Osteocyte (in vitro differentiated cells): Measurements from ENCODE around the gene FMNL3. TPM values are rescaled to one million over a fixed set of nuclear protein-coding genes. Genes with fewer than 3 reads are reported as not detected.

Experiments
- DNase-seq: peaks from one replicate; pipeline ENCODE4 v3.0.0; 2021; ENCODE audit warnings: mixed read lengths; ENCODE audit not compliant: unreplicated experiment; ENCODE audit errors: extremely low spot score
- H3K27ac Mint-ChIP-seq: one replicate; pipeline ENCODE4 v1.8.0; 2021; ENCODE audit warnings: mild to moderate bottlenecking, mixed read lengths; ENCODE audit not compliant: unreplicated experiment
- H3K27me3 Mint-ChIP-seq: one replicate; pipeline ENCODE4 v1.8.0; 2021; ENCODE audit warnings: mixed read lengths; ENCODE audit not compliant: unreplicated experiment
- H3K36me3 Mint-ChIP-seq: one replicate; pipeline ENCODE4 v1.8.0; 2021; ENCODE audit warnings: mixed read lengths; ENCODE audit not compliant: unreplicated experiment
- H3K4me1 Mint-ChIP-seq: one replicate; pipeline ENCODE4 v1.8.0; 2021; ENCODE audit warnings: mixed read lengths; ENCODE audit not compliant: unreplicated experiment
- H3K4me3 Mint-ChIP-seq: one replicate; pipeline ENCODE4 v1.8.0; 2021; ENCODE audit warnings: mild to moderate bottlenecking, moderate library complexity, mixed read lengths; ENCODE audit not compliant: unreplicated experiment
- H3K9me3 Mint-ChIP-seq: one replicate; pipeline ENCODE4 v1.8.0; 2021; ENCODE audit warnings: mixed read lengths; ENCODE audit not compliant: unreplicated experiment
- total RNA-seq: library from RNA; stranded (reverse); gene quantifications from 2 replicates; pipeline ENCODE4 v1.2.1, GENCODE V29; 2021
- TF ChIP-seq, protein P1 (sequence below): fragments of 200-600 bp; sonication (generic); IDR thresholded peaks from 2 replicates; pipeline ENCODE4 v1.5.0; 2021; ENCODE audit warnings: antibody characterized with exemption, mild to moderate bottlenecking, moderate library complexity

Gene FMNL3
- total RNA-seq, 1 donor from 2014 or later = 37.4 TPM

DNA sequence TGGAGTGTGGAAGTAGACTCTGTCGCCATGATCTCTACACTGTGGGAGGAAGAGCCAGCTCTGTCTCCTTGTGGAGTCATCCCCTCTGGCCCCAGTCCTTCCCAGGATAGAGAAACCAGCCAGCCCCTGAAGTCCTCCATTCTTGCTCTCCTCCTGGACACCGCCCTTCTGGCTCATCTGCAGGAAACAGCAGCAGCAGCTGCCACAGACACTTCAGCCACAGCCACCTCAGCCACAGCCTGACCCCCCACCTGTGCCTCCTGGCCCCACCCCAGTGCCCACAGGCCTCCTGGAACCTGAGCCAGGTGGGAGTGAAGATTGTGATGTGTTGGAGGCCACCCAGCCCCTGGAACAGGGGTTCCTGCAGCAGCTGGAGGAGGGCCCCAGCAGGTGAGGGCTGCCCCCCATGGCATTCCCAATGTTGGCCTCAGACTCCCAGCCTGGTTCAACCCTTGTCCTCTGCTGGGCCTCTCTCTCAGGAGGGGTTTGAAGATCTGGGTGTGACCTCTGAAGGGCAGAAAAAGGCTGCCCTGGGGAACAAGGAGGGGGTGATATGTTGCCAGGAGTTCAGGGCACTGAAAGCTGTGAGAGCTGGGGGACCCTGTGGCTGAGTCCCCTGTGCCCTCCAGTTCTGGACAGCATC, 73.4 kb downstream of the FMNL3 start:
- DNase-seq = no peak
- Mint-ChIP-seq H3K27me3 (no peaks in the 10 kb centered on the region), H3K4me1 (peaks cover 17% of the 10 kb centered on the region), H3K27ac (no peak overlapping the region), H3K36me3 (peaks cover 4% of the 10 kb centered on the region), H3K4me3 (no peak overlapping the region), H3K9me3 (no peaks in the 10 kb centered on the region)
- TF ChIP-seq, protein P1, sequence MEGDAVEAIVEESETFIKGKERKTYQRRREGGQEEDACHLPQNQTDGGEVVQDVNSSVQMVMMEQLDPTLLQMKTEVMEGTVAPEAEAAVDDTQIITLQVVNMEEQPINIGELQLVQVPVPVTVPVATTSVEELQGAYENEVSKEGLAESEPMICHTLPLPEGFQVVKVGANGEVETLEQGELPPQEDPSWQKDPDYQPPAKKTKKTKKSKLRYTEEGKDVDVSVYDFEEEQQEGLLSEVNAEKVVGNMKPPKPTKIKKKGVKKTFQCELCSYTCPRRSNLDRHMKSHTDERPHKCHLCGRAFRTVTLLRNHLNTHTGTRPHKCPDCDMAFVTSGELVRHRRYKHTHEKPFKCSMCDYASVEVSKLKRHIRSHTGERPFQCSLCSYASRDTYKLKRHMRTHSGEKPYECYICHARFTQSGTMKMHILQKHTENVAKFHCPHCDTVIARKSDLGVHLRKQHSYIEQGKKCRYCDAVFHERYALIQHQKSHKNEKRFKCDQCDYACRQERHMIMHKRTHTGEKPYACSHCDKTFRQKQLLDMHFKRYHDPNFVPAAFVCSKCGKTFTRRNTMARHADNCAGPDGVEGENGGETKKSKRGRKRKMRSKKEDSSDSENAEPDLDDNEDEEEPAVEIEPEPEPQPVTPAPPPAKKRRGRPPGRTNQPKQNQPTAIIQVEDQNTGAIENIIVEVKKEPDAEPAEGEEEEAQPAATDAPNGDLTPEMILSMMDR = no peak

DNA sequence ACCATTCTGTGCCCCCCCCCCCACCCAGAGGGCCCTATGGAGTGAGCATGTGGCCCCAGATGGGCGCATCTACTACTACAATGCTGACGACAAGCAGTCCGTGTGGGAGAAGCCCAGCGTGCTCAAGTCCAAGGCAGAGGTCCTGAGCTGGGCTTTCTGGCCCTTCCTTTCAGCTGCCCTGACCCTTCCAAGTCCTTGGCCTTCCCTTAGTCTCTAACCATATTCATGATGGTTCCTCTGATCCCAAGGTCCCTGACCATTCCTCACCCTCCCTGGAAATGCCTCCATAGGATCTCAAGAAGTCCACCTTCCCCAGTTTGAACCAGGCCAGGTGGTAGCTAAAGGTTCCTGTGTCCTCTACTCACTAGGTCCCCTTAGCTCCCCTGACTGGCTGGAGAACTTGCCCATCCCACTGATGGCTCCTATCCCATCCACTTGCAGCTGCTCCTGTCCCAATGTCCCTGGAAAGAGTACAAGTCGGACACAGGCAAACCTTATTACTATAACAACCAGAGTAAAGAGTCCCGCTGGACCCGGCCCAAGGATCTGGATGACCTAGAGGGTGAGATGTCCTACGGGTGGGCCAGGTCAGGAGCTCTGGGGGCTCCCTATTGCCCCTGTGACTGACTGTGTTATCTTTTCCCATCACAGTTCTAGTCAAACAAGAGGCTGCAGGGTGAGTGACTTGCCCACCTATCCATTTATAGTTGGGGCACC, 74.1 kb downstream of the FMNL3 start:
- TF ChIP-seq, protein P1 = no peak
- Mint-ChIP-seq H3K9me3 (no peaks in the 10 kb centered on the region), H3K4me1 (peaks cover 17% of the 10 kb centered on the region), H3K27ac (no peak overlapping the region), H3K27me3 (no peaks in the 10 kb centered on the region), H3K4me3 (no peak overlapping the region), H3K36me3 (peaks cover 4% of the 10 kb centered on the region)
- no peak for DNase-seq

DNA sequence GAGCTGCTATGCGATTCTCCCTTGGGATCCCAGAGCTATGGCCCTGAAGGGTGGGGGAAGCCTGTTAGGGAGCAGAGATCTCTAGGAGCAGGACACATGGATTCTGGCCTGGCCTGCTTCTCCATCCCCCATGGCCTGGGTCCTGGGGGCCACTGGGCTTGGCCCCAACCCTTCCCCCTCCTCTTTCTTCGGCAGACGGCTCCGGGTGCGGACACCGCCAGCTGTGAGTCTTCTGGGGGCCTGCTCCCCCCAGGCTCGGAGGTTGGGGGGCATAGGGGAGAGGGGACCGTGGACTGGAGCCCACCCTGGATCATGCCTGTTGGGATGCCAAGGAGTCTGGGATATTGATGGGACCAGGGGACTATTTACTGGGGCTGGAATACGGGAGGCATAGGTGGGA, 74.8 kb downstream of the FMNL3 start:
- TF ChIP-seq, protein P1 = no peak
- no peaks in the 10 kb centered on the region for H3K27me3 Mint-ChIP-seq
- no peak for DNase-seq
- H3K4me3 Mint-ChIP-seq = no peak overlapping the region
- no peak overlapping the region for H3K27ac Mint-ChIP-seq
- H3K9me3 Mint-ChIP-seq = no peaks in the 10 kb centered on the region
- H3K4me1 Mint-ChIP-seq = peaks cover 12% of the 10 kb centered on the region
- H3K36me3 Mint-ChIP-seq = peaks cover 2% of the 10 kb centered on the region

DNA sequence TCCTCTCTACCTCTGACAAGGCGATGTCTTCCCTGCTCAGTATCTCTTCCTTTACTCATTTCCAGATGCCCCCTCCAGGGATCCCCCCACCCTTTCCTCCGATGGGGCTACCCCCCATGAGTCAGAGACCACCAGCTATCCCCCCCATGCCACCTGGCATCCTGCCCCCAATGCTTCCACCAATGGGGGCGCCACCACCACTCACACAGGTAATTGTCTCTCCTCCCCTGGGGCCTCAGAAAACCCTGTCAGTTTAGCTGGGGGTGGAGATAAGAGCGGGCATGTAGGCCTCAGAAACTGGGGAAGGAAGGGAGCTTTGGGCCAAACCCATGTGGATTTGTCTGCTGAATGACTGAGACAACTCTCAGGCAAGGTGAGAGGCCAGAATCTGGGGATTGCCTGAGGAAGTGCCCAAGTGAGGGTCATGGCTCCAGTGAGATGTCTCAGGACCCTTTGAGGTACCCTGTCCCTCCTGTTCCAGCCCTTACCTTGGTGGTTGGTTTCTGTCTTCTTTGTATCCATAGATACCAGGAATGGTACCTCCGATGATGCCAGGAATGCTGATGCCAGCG, 75.8 kb downstream of the FMNL3 start:
- H3K36me3 Mint-ChIP-seq = peaks cover 2% of the 10 kb centered on the region
- peaks cover 5% of the 10 kb centered on the region for H3K4me1 Mint-ChIP-seq
- H3K9me3 Mint-ChIP-seq = no peaks in the 10 kb centered on the region
- no peaks in the 10 kb centered on the region for H3K27me3 Mint-ChIP-seq
- no peak overlapping the region for H3K4me3 Mint-ChIP-seq
- H3K27ac Mint-ChIP-seq = no peak overlapping the region
- DNase-seq = no peak
- TF ChIP-seq, protein P1 = no peak

DNA sequence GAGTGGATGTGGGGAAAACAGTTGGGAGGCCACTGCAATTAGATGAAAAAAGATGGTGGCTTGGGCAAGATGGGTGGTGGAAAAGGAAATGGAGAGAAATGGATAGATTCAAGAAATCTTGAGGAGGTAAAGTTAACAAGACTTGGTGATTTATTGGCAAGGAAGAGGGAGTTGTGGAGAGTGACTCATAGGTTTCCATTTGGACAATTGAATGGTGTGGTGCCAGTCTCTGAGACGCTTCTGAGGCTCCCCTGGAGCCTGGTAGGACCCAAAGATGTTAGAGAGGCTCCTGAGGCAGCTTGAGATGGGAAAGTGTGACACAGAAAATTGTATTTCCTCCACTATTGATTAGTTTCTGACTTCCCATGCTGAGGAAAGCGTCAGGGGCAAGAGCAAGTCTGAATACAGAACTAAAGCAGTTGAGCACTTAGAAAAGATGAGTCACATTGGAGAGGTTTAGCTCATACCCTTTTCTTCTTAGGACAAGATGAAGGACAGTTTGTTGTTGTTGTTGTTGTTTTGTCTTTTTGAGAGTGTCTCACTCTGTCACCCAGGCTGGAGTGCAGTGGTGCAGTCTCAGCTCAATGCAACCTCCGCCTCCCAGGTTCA, 79.3 kb downstream of the FMNL3 start:
- Mint-ChIP-seq H3K4me1 (peaks cover 16% of the 10 kb centered on the region), H3K27me3 (no peaks in the 10 kb centered on the region), H3K27ac (no peak overlapping the region), H3K4me3 (no peak overlapping the region), H3K36me3 (no peaks in the 10 kb centered on the region), H3K9me3 (no peaks in the 10 kb centered on the region)
- no peak for DNase-seq
- TF ChIP-seq, protein P1 = no peak
